Mesenchymal stem cell (in vitro differentiated cells and primary cell): ENCODE results near the gene INSC.

Experiments
- DNase-seq: peaks from one replicate; pipeline ENCODE4 v3.0.0-alpha.2; 2013
- H2AFZ ChIP-seq: one replicate; pipeline ENCODE4 v1.6.1; 2013; ENCODE audit warnings: low read depth, mild to moderate bottlenecking, control low read depth, inconsistent platforms, low read length, moderate library complexity
- H2AK5ac ChIP-seq: 2 replicates; pipeline ENCODE4 v1.6.1; 2013; ENCODE audit warnings: low read length, moderate library complexity, mild to moderate bottlenecking, inconsistent platforms; ENCODE audit not compliant: severe bottlenecking
- H2BK120ac ChIP-seq: one replicate; pipeline ENCODE4 v1.6.1; 2013; ENCODE audit warnings: low read depth, mild to moderate bottlenecking, inconsistent platforms, low read length, moderate library complexity
- H2BK12ac ChIP-seq, 2 experiments: one replicate each; pipeline ENCODE4 v1.6.1; 2013; ENCODE audit warnings: inconsistent platforms in 2 of 2, low read length in 2 of 2, mild to moderate bottlenecking in 2 of 2, moderate library complexity in 2 of 2, control low read depth in 1 of 2
- H2BK15ac ChIP-seq: one replicate; pipeline ENCODE4 v1.6.1; 2013; ENCODE audit warnings: mild to moderate bottlenecking, low read depth, inconsistent platforms; ENCODE audit not compliant: poor library complexity, severe bottlenecking
- H2BK5ac ChIP-seq: 2 replicates; pipeline ENCODE4 v1.6.1; 2013; ENCODE audit warnings: low read depth, mild to moderate bottlenecking, low read length, control low read depth, inconsistent platforms; ENCODE audit not compliant: poor library complexity, severe bottlenecking
- H3K14ac ChIP-seq, 2 experiments: one replicate each; pipeline ENCODE4 v1.6.1; 2013; ENCODE audit warnings: inconsistent platforms in 2 of 2, low read length in 2 of 2, control low read depth in 1 of 2, mild to moderate bottlenecking in 1 of 2, moderate library complexity in 1 of 2
- H3K18ac ChIP-seq, 2 experiments: one replicate each; pipeline ENCODE4 v1.6.1; 2013; ENCODE audit warnings: inconsistent platforms in 2 of 2, low read length in 2 of 2, control low read depth in 1 of 2, low read depth in 1 of 2, mild to moderate bottlenecking in 1 of 2
- H3K23ac ChIP-seq, 2 experiments: one replicate each; pipeline ENCODE4 v1.6.1; 2013; ENCODE audit warnings: inconsistent platforms in 2 of 2, low read length in 2 of 2, mild to moderate bottlenecking in 2 of 2, moderate library complexity in 2 of 2, control low read depth in 1 of 2
- H3K27ac ChIP-seq: 2 replicates; pipeline ENCODE4 v1.5.1; 2013; ENCODE audit warnings: mild to moderate bottlenecking, moderate library complexity, low read length, control low read depth, inconsistent platforms; ENCODE audit not compliant: poor library complexity, severe bottlenecking
- H3K27me3 ChIP-seq, 2 experiments: 2 replicates each; pipeline versions ENCODE4 v1.6.1 to v1.7.0; 2013; ENCODE audit warnings: low read length in 2 of 2, mild to moderate bottlenecking in 2 of 2, moderate library complexity in 2 of 2, control low read depth in 1 of 2, inconsistent platforms in 1 of 2; ENCODE audit not compliant: control insufficient read depth in 1 of 2, insufficient read depth in 1 of 2
- H3K36me3 ChIP-seq, 2 experiments: 2 replicates each; pipeline versions ENCODE4 v1.6.1 to v1.7.0; 2013; ENCODE audit warnings: low read length in 2 of 2, control low read depth in 1 of 2, inconsistent platforms in 1 of 2, low read depth in 1 of 2, mild to moderate bottlenecking in 1 of 2; ENCODE audit not compliant: insufficient read depth in 2 of 2, control insufficient read depth in 1 of 2
- H3K4ac ChIP-seq, 2 experiments: one replicate each; pipeline ENCODE4 v1.6.1; 2013; ENCODE audit warnings: inconsistent platforms in 2 of 2, low read length in 2 of 2, mild to moderate bottlenecking in 2 of 2, moderate library complexity in 2 of 2, control low read depth in 1 of 2, low read depth in 1 of 2
- H3K4me1 ChIP-seq: 2 replicates; pipeline ENCODE4 v1.6.1; 2013; ENCODE audit warnings: low read depth, low read length, control low read depth; ENCODE audit not compliant: control insufficient read depth, insufficient read depth
- H3K4me2 ChIP-seq: 2 replicates; pipeline ENCODE4 v1.6.1; 2013; ENCODE audit warnings: low read length, mild to moderate bottlenecking, inconsistent platforms; ENCODE audit not compliant: poor library complexity, severe bottlenecking
- H3K4me3 ChIP-seq, 2 experiments: 2 replicates each; pipeline versions ENCODE4 v1.5.1 to v1.7.0; 2013; ENCODE audit warnings: low read length in 2 of 2, mild to moderate bottlenecking in 2 of 2, control low read depth in 1 of 2, low read depth in 1 of 2; ENCODE audit not compliant: insufficient read depth in 1 of 2
- H3K79me1 ChIP-seq: replicated peaks from 2 replicates; pipeline ENCODE4 v1.6.1; 2013; ENCODE audit warnings: mild to moderate bottlenecking, control low read depth, low read length, inconsistent platforms; ENCODE audit not compliant: poor library complexity, severe bottlenecking
- H3K9ac ChIP-seq: 2 replicates; pipeline ENCODE4 v1.7.0; 2013; ENCODE audit warnings: mild to moderate bottlenecking, low read length, moderate library complexity
- H3K9me3 ChIP-seq: 2 replicates; pipeline ENCODE4 v1.7.0; 2013; ENCODE audit warnings: mild to moderate bottlenecking, low read length; ENCODE audit not compliant: control insufficient read depth
- H4K8ac ChIP-seq: one replicate; pipeline ENCODE4 v1.6.1; 2013; ENCODE audit warnings: inconsistent platforms, mild to moderate bottlenecking, low read length, moderate library complexity
- H4K91ac ChIP-seq: one replicate; pipeline ENCODE4 v1.6.1; 2013; ENCODE audit warnings: mild to moderate bottlenecking, low read length, inconsistent platforms
- WGBS: methylation state at CpG from one replicate; pipeline ENCODE4 v1.1.7; 2013; ENCODE audit warnings: mixed read lengths; 5-methylcytosine and 5-hydroxymethylcytosine counted together

The INSC gene

GRCh38 chr11:15104166-15104565 is 10.6 kb upstream of the INSC start:
- Histone ChIP-seq H3K9me3 (no peaks in the 10 kb centered on the region), H3K4me2 (no peak overlapping the region), H2BK15ac (no peak overlapping the region), H3K4ac (no peak overlapping the region), H3K18ac (no peak overlapping the region), H2BK12ac (no peak overlapping the region), H2BK120ac (no peak overlapping the region), H3K27me3 (peaks cover 0 to 6% of the 10 kb centered on the region in 2 experiments), H3K23ac (no peak overlapping the region), H2AFZ (no peak overlapping the region), H2BK5ac (no peak overlapping the region), H3K36me3 (no peaks in the 10 kb centered on the region), H3K4me1 (peaks cover 9% of the 10 kb centered on the region), H3K14ac (no peak overlapping the region), H4K91ac (no peak overlapping the region), H3K79me1 (no peaks in the 10 kb centered on the region), H3K4me3 (no peak overlapping the region), H3K27ac (no peak overlapping the region), H2AK5ac (no peak overlapping the region), H3K9ac (no peak overlapping the region), H4K8ac (no peak overlapping the region)
- no CpG with 5 or more reads among the region's 2 CpGs for WGBS
- DNase-seq: no peak

GRCh38 chr11:15106201-15106965 is 8.3 kb upstream of the INSC start:
- Histone ChIP-seq H2BK12ac (peak overlapping the region; percentile 11 to 94), H3K4ac (peak overlapping the region; percentile 46 to 52), H4K91ac (peak overlapping the region; percentile 95), H3K4me1 (peaks cover 9% of the 10 kb centered on the region), H2BK120ac (peak overlapping the region; percentile 91), H3K23ac (no peak overlapping the region), H2BK5ac (no peak overlapping the region), H3K4me2 (no peak overlapping the region), H3K27ac (peak overlapping the region; percentile 10), H3K9ac (no peak overlapping the region), H3K79me1 (no peaks in the 10 kb centered on the region), H3K9me3 (no peaks in the 10 kb centered on the region), H3K27me3 (no peaks in the 10 kb centered on the region), H4K8ac (peak overlapping the region; percentile 45), H2BK15ac (peak overlapping the region; percentile 94), H3K4me3 (no peak overlapping the region), H2AFZ (no peak overlapping the region), H3K36me3 (no peaks in the 10 kb centered on the region), H3K18ac (peak overlapping the region; percentile 78 to 80), H2AK5ac (no peak overlapping the region), H3K14ac (no peak overlapping the region)
- DNase-seq: peak; percentile 92
- 0% methylated on average over 8 of the region's 8 CpGs for WGBS

GRCh38 chr11:15107730-15108515 is 6.8 kb upstream of the INSC start:
- no peaks in the 10 kb centered on the region for H3K27me3 ChIP-seq
- H2BK15ac ChIP-seq: no peak overlapping the region
- H3K4ac ChIP-seq: peak overlapping the region; percentile 35 to 71
- H3K4me1 ChIP-seq: peaks cover 9% of the 10 kb centered on the region
- H2BK5ac ChIP-seq: no peak overlapping the region
- no peak overlapping the region for H2AK5ac ChIP-seq
- no peaks in the 10 kb centered on the region for H3K36me3 ChIP-seq
- no peak overlapping the region for H3K9ac ChIP-seq
- H3K27ac ChIP-seq: no peak overlapping the region
- H4K8ac ChIP-seq: peak overlapping the region; percentile 88
- H3K4me2 ChIP-seq: no peak overlapping the region
- 78% methylated on average over 4 of the region's 4 CpGs for WGBS
- no peaks in the 10 kb centered on the region for H3K79me1 ChIP-seq
- peak overlapping the region; percentile 31 to 71 for H3K18ac ChIP-seq
- H4K91ac ChIP-seq: peak overlapping the region; percentile 71
- H3K4me3 ChIP-seq: no peak overlapping the region
- H2AFZ ChIP-seq: no peak overlapping the region
- no peaks in the 10 kb centered on the region for H3K9me3 ChIP-seq
- H3K14ac ChIP-seq: no peak overlapping the region
- DNase-seq: peak; percentile 74
- H2BK120ac ChIP-seq: peak overlapping the region; percentile 74
- H2BK12ac ChIP-seq: peak overlapping the region; percentile 67 to 91
- no peak overlapping the region for H3K23ac ChIP-seq

GRCh38 chr11:15108592-15109130 is 6.1 kb upstream of the INSC start:
- H3K27ac ChIP-seq: no peak overlapping the region
- no peak overlapping the region for H2BK120ac ChIP-seq
- H4K8ac ChIP-seq: no peak overlapping the region
- 100% methylated on average over 2 of the region's 2 CpGs for WGBS
- H3K18ac ChIP-seq: peak overlapping the region; percentile 24 to 82
- no peaks in the 10 kb centered on the region for H3K79me1 ChIP-seq
- H3K9ac ChIP-seq: no peak overlapping the region
- no peak for DNase-seq
- no peak overlapping the region for H3K23ac ChIP-seq
- H2BK5ac ChIP-seq: no peak overlapping the region
- H3K9me3 ChIP-seq: no peaks in the 10 kb centered on the region
- H3K14ac ChIP-seq: no peak overlapping the region
- no peak overlapping the region for H4K91ac ChIP-seq
- H2AFZ ChIP-seq: no peak overlapping the region
- H2BK15ac ChIP-seq: peak overlapping the region; percentile 30
- H3K4me3 ChIP-seq: no peak overlapping the region
- peak overlapping the region in 1 of 2 experiments; percentile 93 for H2BK12ac ChIP-seq
- no peaks in the 10 kb centered on the region for H3K36me3 ChIP-seq
- H3K4me2 ChIP-seq: no peak overlapping the region
- no peak overlapping the region for H3K4ac ChIP-seq
- H3K4me1 ChIP-seq: peaks cover 9% of the 10 kb centered on the region
- H2AK5ac ChIP-seq: no peak overlapping the region
- no peaks in the 10 kb centered on the region for H3K27me3 ChIP-seq
